Activated T-helper 1 cell treated with Interleukin-2 at 50 U/mL for 16 hours (primary cell): ENCODE data around the gene TENT5C.
"Not testable (repeated sequence)": the region's sequence is repeated elsewhere in the genome, so short reads cannot be mapped to it uniquely, and the experiment has no call there.

Source experiments
- DNase-seq: peaks from one replicate; pipeline ENCODE4 v3.0.0-alpha.2; 2020; ENCODE audit warnings: low read depth

TENT5C gene

GRCh38 chr1:117605774-117606648, at the start of gene TENT5C:
TENT5C (plus strand) TSS chr1:117606048; CDS start chr1:117622869, 16,821 bp downstream.
- DNase-seq = peak; percentile 99

- no peak for DNase-seq
These were observed 49.5 kb upstream of the TENT5C start for GRCh38 chr1:117556341-117556740.

GRCh38 chr1:117556976-117557375, 48.9 kb upstream of the TENT5C start:
- no peak for DNase-seq

DNA sequence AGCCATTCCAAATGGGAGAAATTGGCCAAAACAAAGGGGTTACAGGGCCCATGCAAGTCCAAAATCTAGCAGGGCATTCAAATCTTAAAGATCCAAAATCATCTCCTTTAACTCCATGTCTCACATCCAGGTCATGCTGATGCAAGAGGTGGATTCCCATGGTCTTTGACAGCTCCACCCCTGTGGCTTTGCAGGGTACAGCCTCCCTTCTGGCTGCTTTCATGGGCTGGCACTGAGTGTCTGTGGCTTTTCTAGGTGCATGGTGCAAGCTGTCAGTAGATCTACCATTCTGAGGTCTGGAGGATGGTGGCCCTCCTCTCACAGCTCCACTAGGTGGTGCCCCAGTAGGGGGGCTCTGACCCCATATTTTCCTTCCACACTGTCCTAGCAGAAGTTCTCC, 47.4 kb upstream of the TENT5C start:
- not testable (repeated sequence) for DNase-seq

DNA sequence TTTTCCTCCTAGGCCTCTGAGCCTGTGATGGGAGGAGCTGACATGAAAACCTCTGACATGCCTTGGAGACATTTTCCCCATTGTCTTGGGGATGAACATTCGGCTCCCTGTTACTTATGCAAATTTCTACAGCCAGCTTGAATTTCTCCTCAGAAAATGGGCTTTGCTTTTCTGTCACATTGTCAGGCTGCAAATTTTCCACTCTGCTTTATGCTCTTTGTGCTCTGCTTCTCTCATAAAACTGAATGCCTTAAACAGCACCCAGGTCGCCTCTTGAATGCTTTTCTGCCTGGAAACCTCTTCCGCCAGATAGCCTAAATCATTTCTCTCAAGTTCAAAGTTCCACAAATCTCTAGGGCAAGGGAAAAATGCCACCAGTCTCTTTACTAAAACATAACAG, 46.7 kb upstream of the TENT5C start:
- DNase-seq = no peak

DNA sequence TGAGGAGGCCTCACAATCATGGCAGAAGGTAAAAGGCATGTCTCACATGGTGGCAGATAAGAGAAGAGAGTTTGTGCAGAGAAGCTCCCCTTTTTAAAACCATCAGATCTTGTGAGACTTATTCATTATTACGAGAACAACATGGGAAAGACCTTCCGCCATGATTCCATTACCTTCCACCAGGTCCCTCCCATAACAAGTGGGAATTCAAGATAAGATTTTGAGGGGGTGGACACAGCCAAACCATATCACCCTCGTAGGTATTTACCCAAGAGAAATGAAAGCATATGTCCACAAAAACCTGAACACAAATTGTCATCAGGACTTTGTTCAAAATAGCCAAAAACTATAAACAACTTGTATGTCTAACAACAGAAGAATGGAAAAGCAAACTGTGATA, 45.9 kb upstream of the TENT5C start:
- DNase-seq = no peak

DNA sequence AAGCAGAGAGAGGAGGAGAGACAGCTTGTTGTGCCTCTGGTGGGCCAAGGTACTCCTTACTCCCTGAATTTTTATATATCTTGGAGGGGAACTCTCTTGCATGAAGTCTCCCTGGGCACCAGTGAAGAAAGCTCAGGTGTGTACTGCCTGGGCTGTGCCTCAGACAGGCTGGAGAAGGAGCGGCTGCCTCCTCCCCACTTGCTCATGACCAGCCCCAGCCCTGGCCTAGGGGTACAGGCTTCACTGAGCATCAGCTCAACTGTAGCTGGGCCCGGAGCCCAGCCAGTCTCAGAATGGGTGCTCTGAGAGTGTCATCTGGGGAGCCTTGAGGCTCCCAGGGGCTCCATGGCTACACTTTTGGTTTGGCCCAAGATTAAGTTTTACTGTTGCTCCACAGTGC, 44.8 kb upstream of the TENT5C start:
- no peak for DNase-seq

DNA sequence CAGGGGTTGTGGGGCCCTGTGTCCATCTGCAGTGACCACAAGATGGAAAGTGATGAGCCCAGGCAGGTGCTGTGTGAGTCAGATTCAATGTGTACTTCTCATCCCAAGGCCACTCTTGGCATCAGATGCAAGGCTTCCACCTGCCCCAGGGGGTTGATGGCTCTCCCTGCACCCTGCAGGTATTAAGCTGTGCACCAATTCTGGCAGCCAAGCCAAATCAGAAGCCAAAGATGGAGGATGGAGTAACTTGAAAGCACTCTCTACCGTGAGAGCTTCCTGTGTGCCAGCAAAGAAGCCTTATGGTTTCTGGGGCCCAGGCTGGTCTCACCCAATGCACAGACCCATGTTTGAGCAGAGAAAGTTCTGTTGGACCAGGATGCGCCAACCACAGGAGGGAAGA, 44.3 kb upstream of the TENT5C start:
- DNase-seq = no peak

DNA sequence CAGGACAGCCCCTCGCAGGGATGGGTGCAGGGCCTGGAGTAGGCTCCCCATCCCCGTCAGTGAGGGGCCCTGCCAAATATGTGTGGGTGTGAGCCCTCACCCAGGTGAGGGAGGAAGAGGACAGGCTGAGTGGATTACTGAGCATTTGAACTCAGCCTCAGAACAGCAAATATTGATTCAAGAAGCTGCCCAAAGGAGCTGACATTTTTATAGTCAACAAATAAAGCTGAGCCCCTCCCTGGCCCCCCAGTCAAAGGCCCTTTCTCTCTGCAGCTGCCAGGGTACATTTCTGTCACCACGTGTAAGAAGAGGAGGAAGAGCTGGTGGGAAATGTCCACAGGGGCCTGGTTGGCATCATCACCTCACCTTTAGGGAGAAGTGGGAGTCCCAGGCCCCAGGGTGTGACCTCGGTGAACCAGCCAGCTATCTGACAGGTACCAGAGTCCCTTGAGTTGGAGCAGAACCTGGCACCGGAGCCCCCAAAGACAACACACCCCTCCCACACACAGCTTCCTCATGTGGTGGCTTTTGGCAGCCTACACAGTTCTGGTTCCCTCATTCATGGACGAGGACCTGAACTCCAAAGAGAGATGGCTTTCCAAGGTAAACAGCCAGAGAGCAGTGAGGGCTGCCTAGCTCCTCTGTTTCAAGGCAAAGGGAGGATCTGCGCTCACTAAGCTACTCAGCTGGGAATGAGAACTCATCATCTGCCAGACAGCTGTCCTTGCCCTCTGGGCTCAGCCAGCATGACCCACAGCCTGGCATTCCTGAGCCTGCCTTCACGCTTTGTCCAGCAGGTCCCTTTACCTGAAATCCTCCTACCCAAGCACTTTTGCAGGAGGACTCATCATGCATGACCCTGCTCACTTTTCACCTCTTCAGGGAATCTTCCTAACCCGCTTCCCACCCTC, 43.0 kb upstream of the TENT5C start:
- DNase-seq = no peak

GRCh38 chr1:117563492-117563875, 42.4 kb upstream of the TENT5C start:
- DNase-seq = no peak

GRCh38 chr1:117564227-117565075, 41.4 kb upstream of the TENT5C start:
- DNase-seq = no peak

DNA sequence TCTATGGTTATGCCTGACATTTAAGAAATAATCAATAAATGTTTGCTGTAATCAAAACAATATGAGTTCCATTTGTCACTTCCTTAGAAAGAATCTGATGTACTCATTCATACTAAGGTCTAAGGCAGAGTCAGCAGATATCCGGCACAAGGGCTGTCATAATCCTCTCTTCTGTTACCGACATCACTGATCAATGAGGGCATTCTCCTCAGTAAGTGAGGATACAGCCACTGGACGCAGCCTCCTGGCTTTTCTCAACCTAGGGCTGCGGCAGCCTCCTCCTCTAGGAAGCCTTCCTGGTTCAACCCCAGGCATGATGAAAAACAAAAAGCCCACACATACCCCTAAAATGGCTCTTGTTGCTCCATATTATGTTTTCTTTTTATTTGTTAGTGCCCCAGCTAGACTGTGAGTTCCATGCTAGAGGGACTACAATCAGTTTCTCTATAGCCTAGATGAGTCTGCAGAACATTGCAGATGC, 40.7 kb upstream of the TENT5C start:
- DNase-seq = no peak

- no peak for DNase-seq
These were observed 39.9 kb upstream of the TENT5C start for GRCh38 chr1:117565745-117566455.

- no peak for DNase-seq
These were observed 39.3 kb upstream of the TENT5C start for GRCh38 chr1:117566556-117566955.

GRCh38 chr1:117567435-117567834, 38.4 kb upstream of the TENT5C start:
- DNase-seq = no peak

- DNase-seq = no peak
These were observed 37.9 kb upstream of the TENT5C start for GRCh38 chr1:117567976-117568375.

DNA sequence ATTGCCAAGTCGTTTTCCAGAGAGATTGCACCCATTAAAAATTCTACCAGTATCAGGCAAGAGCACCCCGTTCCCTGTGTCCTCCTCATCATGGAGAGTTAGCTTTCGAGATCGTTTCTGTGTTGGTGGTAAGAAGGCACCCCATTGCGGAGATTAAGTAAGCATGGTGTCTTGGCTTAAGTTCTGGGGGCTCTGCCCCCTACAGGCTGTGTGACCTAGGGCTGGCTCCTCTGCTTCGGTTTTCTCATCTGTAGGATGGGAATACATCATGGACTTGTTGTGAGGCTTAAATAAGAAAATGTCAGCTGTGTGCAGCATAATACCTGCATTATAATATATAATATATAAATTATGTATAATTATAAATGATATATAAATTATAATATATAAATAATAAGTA, 36.8 kb upstream of the TENT5C start:
- no peak for DNase-seq

- no peak for DNase-seq
These were observed 36.0 kb upstream of the TENT5C start for GRCh38 chr1:117569856-117570255.

GRCh38 chr1:117570988-117571409, 34.8 kb upstream of the TENT5C start:
- DNase-seq = no peak

GRCh38 chr1:117571496-117571895, 34.4 kb upstream of the TENT5C start:
- no peak for DNase-seq

GRCh38 chr1:117572546-117572945, 33.3 kb upstream of the TENT5C start:
- peak; percentile 11 for DNase-seq
